K562 (cell line): ENCODE data around the gene AMZ2. TPM values are rescaled to one million over a fixed set of nuclear protein-coding genes. Genes with fewer than 3 reads are reported as not detected.
A peak's percentile ranks its signal among the peaks of the same experiment; 100 is the strongest.

ENCODE experiments used
- CEBPG ChIP-seq, 3 experiments: fragments of 200-800 bp in 1 of 3; sonication (Bioruptor generic) in 1 of 3; sonication (generic) in 1 of 3; formaldehyde crosslinking in 1 of 3; IDR thresholded peaks in 2 of 3; conservative IDR thresholded peaks in 1 of 3; 2 replicates each; pipeline versions ENCODE4 v1.6.1 to v1.8.0; 2016 to 2022; ENCODE audit warnings: missing compliant biosample characterization in 2 of 3, missing genetic modification characterization in 2 of 3, mild to moderate bottlenecking in 1 of 3, missing genetic modification reagents in 1 of 3
- ETV1 ChIP-seq: fragments of 450-650 bp; conservative IDR thresholded peaks from 2 replicates; pipeline ENCODE4 v1.6.1; 2016; ENCODE audit warnings: missing genetic modification characterization, control low read depth, low read depth, missing compliant biosample characterization
- GABPA ChIP-seq: fragments of 200-800 bp; sonication (Bioruptor generic); conservative IDR thresholded peaks from 2 replicates; pipeline ENCODE4 v1.6.1; 2016; ENCODE audit warnings: low read depth, missing genetic modification characterization, missing compliant biosample characterization
- HMG20B ChIP-seq: fragments of 250-450 bp; sonication (Bioruptor Pico); IDR thresholded peaks from 2 replicates; pipeline ENCODE4 v1.5.0; 2021; ENCODE audit warnings: mild to moderate bottlenecking
- KDM2B ChIP-seq: fragments of 250-450 bp; sonication (Bioruptor Pico); IDR thresholded peaks from 2 replicates; pipeline ENCODE4 v1.8.0; 2021; ENCODE audit warnings: mild to moderate bottlenecking, moderate library complexity
- NFIC ChIP-seq: fragments of 450-650 bp; IDR thresholded peaks from 2 replicates; pipeline ENCODE4 v1.6.1; 2017; ENCODE audit warnings: mild to moderate bottlenecking, inconsistent platforms
- NR2F6 ChIP-seq: fragments of 450-650 bp; formaldehyde crosslinking; IDR thresholded peaks from 2 replicates; pipeline ENCODE4 v1.4.0; 2020; ENCODE audit warnings: mild to moderate bottlenecking
- OTX1 ChIP-seq: fragments of 450-650 bp; formaldehyde crosslinking; IDR thresholded peaks from 2 replicates; pipeline ENCODE4 v1.4.0; 2022; ENCODE audit warnings: mild to moderate bottlenecking
- RFX7 ChIP-seq: fragments of 250-450 bp; sonication (Bioruptor Pico); IDR thresholded peaks from 2 replicates; pipeline ENCODE4 v1.5.1; 2021; ENCODE audit warnings: mild to moderate bottlenecking
- SMARCA4 ChIP-seq: fragments of 450-650 bp; IDR thresholded peaks from 2 replicates; pipeline ENCODE4 v1.6.1; 2016
- SPI1 ChIP-seq: IDR thresholded peaks from 2 replicates; pipeline ENCODE4 v1.6.1; 2011; ENCODE audit warnings: low read depth, low read length, control low read depth, borderline replicate concordance
- TBL1XR1 ChIP-seq, 2 experiments: IDR thresholded peaks; 2 replicates each; pipeline ENCODE4 v1.6.1; 2012; ENCODE audit warnings: improper control_type of control experiment in 2 of 2, low read length in 2 of 2, mild to moderate bottlenecking in 1 of 2
- ZFP36 ChIP-seq: fragments of 150-350 bp; IDR thresholded peaks from 2 replicates; pipeline ENCODE4 v1.6.1; 2018; ENCODE audit warnings: low read length, low read depth; ENCODE audit not compliant: partially characterized antibody
- ZNF121 ChIP-seq: sonication (generic); formaldehyde crosslinking; conservative IDR thresholded peaks from 2 replicates; pipeline ENCODE4 v1.8.0; 2022; ENCODE audit warnings: missing genetic modification reagents
- ZNF140 ChIP-seq: fragments of 250-450 bp; sonication (Bioruptor Pico); IDR thresholded peaks from 2 replicates; pipeline ENCODE4 v1.8.0; 2021; ENCODE audit warnings: moderate library complexity, mild to moderate bottlenecking, inconsistent platforms
- polyA plus RNA-seq, 8 experiments: library from polyadenylated mRNA; depleted of rRNA in 4 of 8; stranded (reverse) in 5 of 8; unstranded in 3 of 8; fragments of >200 nt; fragmentation: Nextera tagmentation in 2 of 8; fragmentation: Illumina TruSeq in 1 of 8; extraction: Ambion mirVana in 2 of 8; extraction: Trizol in 1 of 8; gene quantifications; 2 replicates each; pipeline versions ENCODE4 v1.2.1 to v1.2.3, GENCODE V29; 2011 to 2014; ENCODE audit warnings: inconsistent platforms in 1 of 8, missing spikeins in 1 of 8
- total RNA-seq, 7 experiments: library from RNA; depleted of rRNA in 6 of 7; stranded (reverse); fragments of >200 nt in 6 of 7; fragmentation: Illumina TruSeq in 2 of 7; extraction: Trizol in 2 of 7; gene quantifications; 2 replicates each; pipeline versions ENCODE4 v1.2.1 to v1.2.3, GENCODE V29; 2011 to 2021; ENCODE audit warnings: low replicate concordance in 1 of 7
- TF ChIP-seq, protein P1 (sequence below): sonication (generic); formaldehyde crosslinking; IDR thresholded peaks from 2 replicates; pipeline ENCODE4 v1.8.1; 2022; ENCODE audit warnings: missing genetic modification reagents
- TF ChIP-seq, protein P2 (sequence below), 2 experiments: fragments of 450-650 bp; IDR thresholded peaks; 2 replicates each; pipeline ENCODE4 v1.6.1; 2016
- TF ChIP-seq, protein P3 (sequence below): fragments of 450-650 bp; IDR thresholded peaks from 2 replicates; pipeline ENCODE4 v1.6.1; 2016
- TF ChIP-seq, protein P4 (sequence below): fragments of 450-650 bp; IDR thresholded peaks from 2 replicates; pipeline ENCODE4 v1.6.1; 2016; ENCODE audit warnings: mild to moderate bottlenecking
- TF ChIP-seq, protein P5 (sequence below): sonication (generic); formaldehyde crosslinking; IDR thresholded peaks from 2 replicates; pipeline ENCODE4 v1.8.0; 2022; ENCODE audit warnings: missing genetic modification reagents, mild to moderate bottlenecking, moderate library complexity, borderline replicate concordance

Gene AMZ2
- total and polyA plus RNA-seq, 9 of the 15 experiments (the other 6 are each of a cell fraction or from before 2014, with no cell fraction given): 22.6 to 92.2 (median 52.6) TPM

DNA sequence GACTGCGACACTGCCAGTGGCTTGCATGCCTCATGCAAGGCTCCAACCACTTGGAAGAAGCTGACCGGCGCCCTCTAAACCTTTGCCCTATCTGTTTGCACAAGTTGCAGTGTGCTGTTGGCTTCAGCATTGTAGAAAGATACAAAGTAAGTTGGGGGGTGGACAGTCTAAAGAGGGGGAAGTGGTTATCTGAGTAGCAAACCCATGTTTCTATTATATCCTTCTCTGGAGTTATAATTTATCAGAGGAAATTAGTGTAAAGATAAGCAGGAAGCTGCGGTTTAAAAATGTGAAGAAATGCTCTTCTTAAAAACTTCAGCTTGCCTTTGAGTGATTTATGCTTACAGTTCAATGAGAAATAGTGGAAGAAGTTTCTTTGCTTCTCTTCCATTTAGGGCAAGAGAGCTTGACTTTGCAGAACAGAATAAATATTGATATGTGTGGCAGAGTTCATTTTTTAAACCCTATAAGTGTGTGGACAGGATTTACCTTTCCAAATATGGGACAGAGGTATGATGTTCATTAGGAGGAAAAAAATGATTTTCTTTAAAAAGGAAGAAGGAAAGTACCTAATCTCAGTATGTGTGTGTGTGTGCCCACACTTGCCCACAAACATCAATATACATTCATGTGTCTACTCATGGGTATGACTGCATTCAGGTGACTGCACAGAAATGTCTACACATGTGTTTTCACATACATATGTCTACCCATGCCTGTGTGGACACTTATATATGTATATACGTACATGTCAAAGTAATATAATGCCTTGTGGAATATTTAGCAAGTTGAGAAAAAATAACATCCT, 8.1 kb downstream of the AMZ2 start (continued):
- TF ChIP-seq GABPA (peak; percentile 24; the same call in 1 of the 2 replicates), ETV1 (tag) (peak; percentile 77), NR2F6 (CRISPR knock-in tag) (no peak), NFIC (0 out of 2 replicates have a peak, but pooled peaks have one; percentile 11), ZNF121 (no peak), CEBPG (CRISPR knock-in tag; IDR thresholded peaks at IDR 0.05) (no peak), CEBPG (tag; conservative IDR thresholded peaks at IDR 0.05 in 1 of 2, IDR thresholded peaks at IDR 0.05 in 1 of 2) (peak in 1 of 2 experiments; percentile 42; a peak in 1 of 4 replicates), SMARCA4 (peak; percentile 42; the same call in 1 of the 2 replicates), HMG20B (CRISPR knock-in tag) (no peak), RFX7 (CRISPR knock-in tag) (no peak), ZNF140 (CRISPR knock-in tag) (no peak), ZFP36 (no peak), SPI1 (no peak), KDM2B (CRISPR knock-in tag) (no peak), OTX1 (CRISPR knock-in tag) (no peak), TBL1XR1 (IDR thresholded peaks at IDR 0.05; ENCODE audit: low read length in 2 of 2) (0 out of 4 replicates have a peak, but pooled peaks of 1 of the 2 experiments have one; percentile 48)
- TF ChIP-seq, protein P1, sequence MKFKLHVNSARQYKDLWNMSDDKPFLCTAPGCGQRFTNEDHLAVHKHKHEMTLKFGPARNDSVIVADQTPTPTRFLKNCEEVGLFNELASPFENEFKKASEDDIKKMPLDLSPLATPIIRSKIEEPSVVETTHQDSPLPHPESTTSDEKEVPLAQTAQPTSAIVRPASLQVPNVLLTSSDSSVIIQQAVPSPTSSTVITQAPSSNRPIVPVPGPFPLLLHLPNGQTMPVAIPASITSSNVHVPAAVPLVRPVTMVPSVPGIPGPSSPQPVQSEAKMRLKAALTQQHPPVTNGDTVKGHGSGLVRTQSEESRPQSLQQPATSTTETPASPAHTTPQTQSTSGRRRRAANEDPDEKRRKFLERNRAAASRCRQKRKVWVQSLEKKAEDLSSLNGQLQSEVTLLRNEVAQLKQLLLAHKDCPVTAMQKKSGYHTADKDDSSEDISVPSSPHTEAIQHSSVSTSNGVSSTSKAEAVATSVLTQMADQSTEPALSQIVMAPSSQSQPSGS (CRISPR knock-in tag): no peak
- TF ChIP-seq, protein P2, sequence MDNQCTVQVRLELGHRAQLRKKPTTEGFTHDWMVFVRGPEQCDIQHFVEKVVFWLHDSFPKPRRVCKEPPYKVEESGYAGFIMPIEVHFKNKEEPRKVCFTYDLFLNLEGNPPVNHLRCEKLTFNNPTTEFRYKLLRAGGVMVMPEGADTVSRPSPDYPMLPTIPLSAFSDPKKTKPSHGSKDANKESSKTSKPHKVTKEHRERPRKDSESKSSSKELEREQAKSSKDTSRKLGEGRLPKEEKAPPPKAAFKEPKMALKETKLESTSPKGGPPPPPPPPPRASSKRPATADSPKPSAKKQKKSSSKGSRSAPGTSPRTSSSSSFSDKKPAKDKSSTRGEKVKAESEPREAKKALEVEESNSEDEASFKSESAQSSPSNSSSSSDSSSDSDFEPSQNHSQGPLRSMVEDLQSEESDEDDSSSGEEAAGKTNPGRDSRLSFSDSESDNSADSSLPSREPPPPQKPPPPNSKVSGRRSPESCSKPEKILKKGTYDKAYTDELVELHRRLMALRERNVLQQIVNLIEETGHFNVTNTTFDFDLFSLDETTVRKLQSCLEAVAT (IDR thresholded peaks at IDR 0.05): no peak
- TF ChIP-seq, protein P3, sequence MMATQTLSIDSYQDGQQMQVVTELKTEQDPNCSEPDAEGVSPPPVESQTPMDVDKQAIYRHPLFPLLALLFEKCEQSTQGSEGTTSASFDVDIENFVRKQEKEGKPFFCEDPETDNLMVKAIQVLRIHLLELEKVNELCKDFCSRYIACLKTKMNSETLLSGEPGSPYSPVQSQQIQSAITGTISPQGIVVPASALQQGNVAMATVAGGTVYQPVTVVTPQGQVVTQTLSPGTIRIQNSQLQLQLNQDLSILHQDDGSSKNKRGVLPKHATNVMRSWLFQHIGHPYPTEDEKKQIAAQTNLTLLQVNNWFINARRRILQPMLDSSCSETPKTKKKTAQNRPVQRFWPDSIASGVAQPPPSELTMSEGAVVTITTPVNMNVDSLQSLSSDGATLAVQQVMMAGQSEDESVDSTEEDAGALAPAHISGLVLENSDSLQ: peak; percentile 84
- TF ChIP-seq, protein P4, sequence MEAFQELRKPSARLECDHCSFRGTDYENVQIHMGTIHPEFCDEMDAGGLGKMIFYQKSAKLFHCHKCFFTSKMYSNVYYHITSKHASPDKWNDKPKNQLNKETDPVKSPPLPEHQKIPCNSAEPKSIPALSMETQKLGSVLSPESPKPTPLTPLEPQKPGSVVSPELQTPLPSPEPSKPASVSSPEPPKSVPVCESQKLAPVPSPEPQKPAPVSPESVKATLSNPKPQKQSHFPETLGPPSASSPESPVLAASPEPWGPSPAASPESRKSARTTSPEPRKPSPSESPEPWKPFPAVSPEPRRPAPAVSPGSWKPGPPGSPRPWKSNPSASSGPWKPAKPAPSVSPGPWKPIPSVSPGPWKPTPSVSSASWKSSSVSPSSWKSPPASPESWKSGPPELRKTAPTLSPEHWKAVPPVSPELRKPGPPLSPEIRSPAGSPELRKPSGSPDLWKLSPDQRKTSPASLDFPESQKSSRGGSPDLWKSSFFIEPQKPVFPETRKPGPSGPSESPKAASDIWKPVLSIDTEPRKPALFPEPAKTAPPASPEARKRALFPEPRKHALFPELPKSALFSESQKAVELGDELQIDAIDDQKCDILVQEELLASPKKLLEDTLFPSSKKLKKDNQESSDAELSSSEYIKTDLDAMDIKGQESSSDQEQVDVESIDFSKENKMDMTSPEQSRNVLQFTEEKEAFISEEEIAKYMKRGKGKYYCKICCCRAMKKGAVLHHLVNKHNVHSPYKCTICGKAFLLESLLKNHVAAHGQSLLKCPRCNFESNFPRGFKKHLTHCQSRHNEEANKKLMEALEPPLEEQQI: no peak
- TF ChIP-seq, protein P5, sequence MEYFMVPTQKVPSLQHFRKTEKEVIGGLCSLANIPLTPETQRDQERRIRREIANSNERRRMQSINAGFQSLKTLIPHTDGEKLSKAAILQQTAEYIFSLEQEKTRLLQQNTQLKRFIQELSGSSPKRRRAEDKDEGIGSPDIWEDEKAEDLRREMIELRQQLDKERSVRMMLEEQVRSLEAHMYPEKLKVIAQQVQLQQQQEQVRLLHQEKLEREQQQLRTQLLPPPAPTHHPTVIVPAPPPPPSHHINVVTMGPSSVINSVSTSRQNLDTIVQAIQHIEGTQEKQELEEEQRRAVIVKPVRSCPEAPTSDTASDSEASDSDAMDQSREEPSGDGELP: no peak
